Caki2 (cell line): ENCODE data around the gene PEX12. TPM values are rescaled to one million over a fixed set of nuclear protein-coding genes. Genes with fewer than 3 reads are reported as not detected.
A peak's percentile ranks its signal among the peaks of the same experiment; 100 is the strongest.
"Not testable (repeated sequence)": the region's sequence is repeated elsewhere in the genome, so short reads cannot be mapped to it uniquely, and the experiment has no call there.

Source experiments
- DNase-seq: peaks from one replicate; pipeline ENCODE4 v3.0.0-alpha.2; 2015; ENCODE audit warnings: low read depth
- in situ Hi-C: cut with HindIII; loops from 2 replicates; pipeline ENCODE4 v1.10.0; 2016; ENCODE audit warnings: low sequenced_read_pairs, low pct_unique_long_range_greater_than_20kb, mixed read lengths
- total RNA-seq: library from RNA; depleted of rRNA; stranded (reverse); fragments of >200 nt; shearing (Covaris generic); gene quantifications from 2 replicates; pipeline ENCODE4 v1.2.3, GENCODE V29; 2014; ENCODE audit warnings: low replicate concordance; rRNA removed

PEX12 gene
- 5.6 and 10.5 TPM in 2 replicates for total RNA-seq

- in situ Hi-C loops, result no loop called here
- peak; percentile 77 for DNase-seq
Measured at GRCh38 chr17:35578197-35578928, at the start of gene PEX12. Gene PEX12, minus strand, starts transcription at chr17:35578571. Its CDS starts 550 bp downstream, at chr17:35578021.

- DNase-seq, result no peak
- in situ Hi-C loops, result no loop called here
Measured at GRCh38 chr17:35627417-35627816, 49.0 kb upstream of the PEX12 start.

GRCh38 chr17:35621768-35622167 lies 43.4 kb upstream of the PEX12 start:
- in situ Hi-C loops, result no loop called here
- DNase-seq, result no peak

GRCh38 chr17:35618628-35619027 lies 40.3 kb upstream of the PEX12 start:
- in situ Hi-C loops, result no loop called here
- DNase-seq, result no peak

GRCh38 chr17:35617505-35617904 lies 39.1 kb upstream of the PEX12 start:
- DNase-seq, result no peak
- in situ Hi-C loops, result no loop called here

- peak; percentile 72 for DNase-seq
- in situ Hi-C loops, result no loop called here
Measured at GRCh38 chr17:35616536-35616935, 38.2 kb upstream of the PEX12 start.

GRCh38 chr17:35614810-35615209 lies 36.4 kb upstream of the PEX12 start:
- in situ Hi-C loops, result no loop called here
- DNase-seq, result no peak

- in situ Hi-C loops, result no loop called here
- peak; percentile 69 for DNase-seq
Measured at GRCh38 chr17:35612924-35613521, 34.7 kb upstream of the PEX12 start.

GRCh38 chr17:35610746-35611145 lies 32.4 kb upstream of the PEX12 start:
- in situ Hi-C loops, DNase-seq: not testable (repeated sequence)

- in situ Hi-C loops, result no loop called here
- no peak for DNase-seq
Measured at GRCh38 chr17:35609831-35610230, 31.5 kb upstream of the PEX12 start.

- in situ Hi-C loops, result no loop called here
- DNase-seq, result no peak
Measured at GRCh38 chr17:35607239-35607847, 29.0 kb upstream of the PEX12 start.

GRCh38 chr17:35605678-35606077 lies 27.3 kb upstream of the PEX12 start:
- in situ Hi-C loops, result no loop called here
- DNase-seq, result no peak

GRCh38 chr17:35603674-35604073 lies 25.3 kb upstream of the PEX12 start:
- DNase-seq, result no peak
- in situ Hi-C loops, result no loop called here

- DNase-seq, result no peak
- in situ Hi-C loops, result no loop called here
Measured at GRCh38 chr17:35597604-35598003, 19.2 kb upstream of the PEX12 start.

GRCh38 chr17:35596530-35597233 lies 18.3 kb upstream of the PEX12 start:
- DNase-seq, result no peak
- in situ Hi-C loops, result no loop called here

- in situ Hi-C loops, result no loop called here
- no peak for DNase-seq
Measured at GRCh38 chr17:35596072-35596471, 17.7 kb upstream of the PEX12 start.

- peak; percentile 81 for DNase-seq
- in situ Hi-C loops, result no loop called here
Measured at GRCh38 chr17:35588196-35588920, 10.0 kb upstream of the PEX12 start.
